ENCODE results near the gene ECI1. TPM values are rescaled to one million over a fixed set of nuclear protein-coding genes. Genes with fewer than 3 reads are reported as not detected.

ECI1 gene
- total and polyA plus RNA-seq, 2 of the 13 experiments (the other 11 are each of a cell fraction or from before 2014, with no cell fraction given): 82.0 to 102 TPM

GRCh38 chr16:2251296-2252111, at the start of gene ECI1 (continued):
- TF ChIP-seq SIX1 (CRISPR knock-in tag; IDR thresholded peaks at IDR 0.05; ENCODE audit: borderline replicate concordance) (no peak), ZNF619 (CRISPR knock-in tag; IDR thresholded peaks at IDR 0.05) (peak; percentile 40; the same call in 1 of the 2 replicates), TRIM24 (CRISPR knock-in tag; IDR thresholded peaks at IDR 0.05) (no peak), ZC3H13 (CRISPR knock-in tag; IDR thresholded peaks at IDR 0.05) (peak; percentile 62; the same call in 1 of the 2 replicates), ZNF350 (CRISPR knock-in tag; IDR thresholded peaks at IDR 0.05; ENCODE audit: borderline replicate concordance, low read depth) (peak; percentile 94), PAX8 (CRISPR knock-in tag; IDR thresholded peaks at IDR 0.05; ENCODE audit: borderline replicate concordance) (no peak), ZNF713 (CRISPR knock-in tag; IDR thresholded peaks at IDR 0.05) (0 out of 2 replicates have a peak, but pooled peaks have one; percentile 22), NR2F2 (IDR thresholded peaks at IDR 0.05; ENCODE audit: borderline replicate concordance, low read depth) (peak; percentile 6; the same call in 1 of the 2 replicates), RNF2 (conservative IDR thresholded peaks at IDR 0.05; ENCODE audit: low read depth) (0 out of 2 replicates have a peak, but pooled peaks have one; percentile 23), ZEB1 (IDR thresholded peaks at IDR 0.05; ENCODE audit: insufficient replicate concordance, low read depth) (peak; percentile 37), ONECUT2 (CRISPR knock-in tag; IDR thresholded peaks at IDR 0.05) (no peak), HNF1A (IDR thresholded peaks at IDR 0.05; ENCODE audit: low read depth) (no peak), HNF1A (CRISPR knock-in tag; IDR thresholded peaks at IDR 0.05; ENCODE audit: borderline replicate concordance) (peak; percentile 81; the same call in 1 of the 2 replicates), BHLHE40 (IDR thresholded peaks at IDR 0.05; ENCODE audit: low read length) (peak; percentile 38; the same call in 1 of the 2 replicates), TFAP4 (IDR thresholded peaks at IDR 0.05; ENCODE audit: borderline replicate concordance, low read depth) (peak; percentile 76; the same call in 1 of the 2 replicates), TAF15 (IDR thresholded peaks at IDR 0.05; ENCODE audit: low read depth, low read length, poor library complexity, severe bottlenecking) (no peak)
- TF ChIP-seq, protein P1, sequence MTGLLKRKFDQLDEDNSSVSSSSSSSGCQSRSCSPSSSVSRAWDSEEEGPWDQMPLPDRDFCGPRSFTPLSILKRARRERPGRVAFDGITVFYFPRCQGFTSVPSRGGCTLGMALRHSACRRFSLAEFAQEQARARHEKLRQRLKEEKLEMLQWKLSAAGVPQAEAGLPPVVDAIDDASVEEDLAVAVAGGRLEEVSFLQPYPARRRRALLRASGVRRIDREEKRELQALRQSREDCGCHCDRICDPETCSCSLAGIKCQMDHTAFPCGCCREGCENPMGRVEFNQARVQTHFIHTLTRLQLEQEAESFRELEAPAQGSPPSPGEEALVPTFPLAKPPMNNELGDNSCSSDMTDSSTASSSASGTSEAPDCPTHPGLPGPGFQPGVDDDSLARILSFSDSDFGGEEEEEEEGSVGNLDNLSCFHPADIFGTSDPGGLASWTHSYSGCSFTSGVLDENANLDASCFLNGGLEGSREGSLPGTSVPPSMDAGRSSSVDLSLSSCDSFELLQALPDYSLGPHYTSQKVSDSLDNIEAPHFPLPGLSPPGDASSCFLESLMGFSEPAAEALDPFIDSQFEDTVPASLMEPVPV (CRISPR knock-in tag; IDR thresholded peaks at IDR 0.05): peak; percentile 89
- TF ChIP-seq, protein P2, sequence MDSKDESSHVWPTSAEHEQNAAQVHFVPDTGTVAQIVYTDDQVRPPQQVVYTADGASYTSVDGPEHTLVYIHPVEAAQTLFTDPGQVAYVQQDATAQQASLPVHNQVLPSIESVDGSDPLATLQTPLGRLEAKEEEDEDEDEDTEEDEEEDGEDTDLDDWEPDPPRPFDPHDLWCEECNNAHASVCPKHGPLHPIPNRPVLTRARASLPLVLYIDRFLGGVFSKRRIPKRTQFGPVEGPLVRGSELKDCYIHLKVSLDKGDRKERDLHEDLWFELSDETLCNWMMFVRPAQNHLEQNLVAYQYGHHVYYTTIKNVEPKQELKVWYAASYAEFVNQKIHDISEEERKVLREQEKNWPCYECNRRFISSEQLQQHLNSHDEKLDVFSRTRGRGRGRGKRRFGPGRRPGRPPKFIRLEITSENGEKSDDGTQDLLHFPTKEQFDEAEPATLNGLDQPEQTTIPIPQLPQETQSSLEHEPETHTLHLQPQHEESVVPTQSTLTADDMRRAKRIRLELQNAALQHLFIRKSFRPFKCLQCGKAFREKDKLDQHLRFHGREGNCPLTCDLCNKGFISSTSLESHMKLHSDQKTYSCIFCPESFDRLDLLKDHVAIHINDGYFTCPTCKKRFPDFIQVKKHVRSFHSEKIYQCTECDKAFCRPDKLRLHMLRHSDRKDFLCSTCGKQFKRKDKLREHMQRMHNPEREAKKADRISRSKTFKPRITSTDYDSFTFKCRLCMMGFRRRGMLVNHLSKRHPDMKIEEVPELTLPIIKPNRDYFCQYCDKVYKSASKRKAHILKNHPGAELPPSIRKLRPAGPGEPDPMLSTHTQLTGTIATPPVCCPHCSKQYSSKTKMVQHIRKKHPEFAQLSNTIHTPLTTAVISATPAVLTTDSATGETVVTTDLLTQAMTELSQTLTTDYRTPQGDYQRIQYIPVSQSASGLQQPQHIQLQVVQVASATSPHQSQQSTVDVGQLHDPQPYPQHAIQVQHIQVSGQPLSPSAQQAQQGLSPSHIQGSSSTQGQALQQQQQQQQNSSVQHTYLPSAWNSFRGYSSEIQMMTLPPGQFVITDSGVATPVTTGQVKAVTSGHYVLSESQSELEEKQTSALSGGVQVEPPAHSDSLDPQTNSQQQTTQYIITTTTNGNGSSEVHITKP (CRISPR knock-in tag; IDR thresholded peaks at IDR 0.05; ENCODE audit: low read depth): peak; percentile 87

All from HepG2 (cell line).